ENCODE measurements around the gene ZBTB16.

DNA sequence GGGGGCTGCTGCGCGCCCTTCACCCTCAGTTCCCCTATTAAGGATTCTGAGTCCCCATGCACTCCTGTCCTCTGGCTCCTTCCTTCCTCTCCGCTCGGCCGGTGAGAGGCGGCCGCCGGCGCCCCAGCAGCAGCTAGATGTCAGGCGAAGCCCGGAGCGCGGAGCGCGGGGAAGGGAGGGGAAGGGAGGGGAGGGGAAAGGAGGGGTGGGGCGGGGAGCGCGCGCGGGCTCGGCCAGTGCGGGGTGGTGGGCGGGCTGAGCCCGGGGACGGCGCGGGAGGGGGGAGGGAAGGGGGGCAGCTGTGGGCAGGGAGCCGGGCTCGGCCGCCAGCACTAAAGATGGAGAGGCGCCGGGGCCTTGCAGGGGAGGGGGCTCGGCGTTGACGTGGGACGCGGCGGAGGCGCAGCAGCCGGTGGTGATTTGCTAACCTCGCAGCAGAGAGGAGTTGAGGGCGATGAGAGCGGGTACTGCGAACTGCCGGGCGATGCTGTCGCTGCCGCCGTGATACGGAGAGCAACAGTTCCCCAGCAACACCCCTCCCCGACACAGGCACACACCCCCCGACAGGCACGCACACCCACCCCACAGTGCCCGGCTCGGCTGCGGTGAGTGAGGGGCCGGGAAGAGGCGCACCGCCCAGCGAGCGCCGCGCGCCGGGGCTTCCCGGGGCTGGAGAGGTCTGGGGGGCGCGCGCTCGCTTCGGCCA lies at the start of gene ZBTB16:
- no peak for TF ChIP-seq ESRRA (CRISPR knock-in tag; IDR thresholded peaks at IDR 0.05; ENCODE audit: low read depth)
- TF ChIP-seq, protein P1, sequence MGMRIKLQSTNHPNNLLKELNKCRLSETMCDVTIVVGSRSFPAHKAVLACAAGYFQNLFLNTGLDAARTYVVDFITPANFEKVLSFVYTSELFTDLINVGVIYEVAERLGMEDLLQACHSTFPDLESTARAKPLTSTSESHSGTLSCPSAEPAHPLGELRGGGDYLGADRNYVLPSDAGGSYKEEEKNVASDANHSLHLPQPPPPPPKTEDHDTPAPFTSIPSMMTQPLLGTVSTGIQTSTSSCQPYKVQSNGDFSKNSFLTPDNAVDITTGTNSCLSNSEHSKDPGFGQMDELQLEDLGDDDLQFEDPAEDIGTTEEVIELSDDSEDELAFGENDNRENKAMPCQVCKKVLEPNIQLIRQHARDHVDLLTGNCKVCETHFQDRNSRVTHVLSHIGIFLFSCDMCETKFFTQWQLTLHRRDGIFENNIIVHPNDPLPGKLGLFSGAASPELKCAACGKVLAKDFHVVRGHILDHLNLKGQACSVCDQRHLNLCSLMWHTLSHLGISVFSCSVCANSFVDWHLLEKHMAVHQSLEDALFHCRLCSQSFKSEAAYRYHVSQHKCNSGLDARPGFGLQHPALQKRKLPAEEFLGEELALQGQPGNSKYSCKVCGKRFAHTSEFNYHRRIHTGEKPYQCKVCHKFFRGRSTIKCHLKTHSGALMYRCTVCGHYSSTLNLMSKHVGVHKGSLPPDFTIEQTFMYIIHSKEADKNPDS (CRISPR knock-in tag; IDR thresholded peaks at IDR 0.05) = no peak
- TF ChIP-seq MEF2D (CRISPR knock-in tag; IDR thresholded peaks at IDR 0.05) = no peak
- TF ChIP-seq SMC3 (IDR thresholded peaks at IDR 0.05; ENCODE audit: low read length) = no peak
- TF ChIP-seq MYC (CRISPR knock-in tag; IDR thresholded peaks at IDR 0.05; ENCODE audit: borderline replicate concordance) = no peak

All from HepG2 (cell line).